LNCAP (cell line): ENCODE results near the gene CNTLN.

ENCODE experiments used
- CTCF ChIP-seq: fragments of 450-650 bp; IDR thresholded peaks from 2 replicates; pipeline ENCODE4 v1.5.1; 2017; ENCODE audit warnings: mild to moderate bottlenecking

Gene CNTLN

GRCh38 chr9:17159469-17159868 is 24.6 kb downstream of the CNTLN start:
- no peak for TF ChIP-seq CTCF

GRCh38 chr9:17160327-17160726 is 25.5 kb downstream of the CNTLN start:
- TF ChIP-seq CTCF, result no peak

- no peak for TF ChIP-seq CTCF
Measured at GRCh38 chr9:17165764-17166163, 30.9 kb downstream of the CNTLN start.

- TF ChIP-seq CTCF, result no peak
Measured at GRCh38 chr9:17166346-17166745, 31.5 kb downstream of the CNTLN start.

GRCh38 chr9:17171309-17172094 is 36.7 kb downstream of the CNTLN start:
- TF ChIP-seq CTCF, result no peak

GRCh38 chr9:17185481-17186029 is 50.7 kb downstream of the CNTLN start:
- no peak for TF ChIP-seq CTCF

GRCh38 chr9:17191082-17191481 is 56.2 kb downstream of the CNTLN start:
- TF ChIP-seq CTCF, result no peak
